Left lung (tissue), 10 donors: Measurements from ENCODE around the gene ASIC2. TPM values are rescaled to one million over a fixed set of nuclear protein-coding genes. Genes with fewer than 3 reads are reported as not detected.
A peak's percentile ranks its signal among the peaks of the same experiment; 100 is the strongest.

ENCODE experiments used
- ATAC-seq: fragments of 200-7000 bp; cut with Tn5 transposase; one replicate; pipeline ENCODE4 v1.9.1; 2020; ENCODE audit warnings: moderate library complexity
- DNase-seq, 4 donors: peaks; one replicate each; pipeline ENCODE4 v3.0.0-alpha.2; 2013 to 2020
- H3K27ac ChIP-seq, 2 donors: fragments of 200-600 bp; sonication (generic) in 1 of 2; one replicate each; pipeline versions ENCODE4 v1.5.0 to v1.8.0; 2020 to 2021
- H3K27me3 ChIP-seq, 2 donors: fragments of 200-600 bp; sonication (generic) in 1 of 2; one replicate each; pipeline versions ENCODE4 v1.5.0 to v1.8.0; 2020 to 2021
- H3K36me3 ChIP-seq, 2 donors: fragments of 200-600 bp; sonication (generic) in 1 of 2; one replicate each; pipeline versions ENCODE4 v1.5.0 to v1.8.0; 2020 to 2021
- H3K4me1 ChIP-seq, 2 donors: fragments of 200-600 bp; one replicate each; pipeline ENCODE4 v1.8.0; 2021
- H3K4me3 ChIP-seq, 2 donors: fragments of 200-600 bp; sonication (generic) in 1 of 2; one replicate each; pipeline versions ENCODE4 v1.5.0 to v1.8.0; 2020 to 2021; ENCODE audit warnings: mild to moderate bottlenecking in 1 of 2
- H3K9me3 ChIP-seq, 2 donors: fragments of 200-600 bp; sonication (generic) in 1 of 2; one replicate each; pipeline versions ENCODE4 v1.5.0 to v1.8.0; 2020 to 2021
- intact Hi-C, 2 donors: fragments of 100-400 bp; cut with DNase I; formaldehyde crosslinking; loops; one replicate each; pipeline versions ENCODE4 v1.11.2 to v1.14.2; 2022
- polyA plus RNA-seq, 6 donors: library from polyadenylated mRNA; unstranded; fragments of 120-200 nt; gene quantifications; one replicate each; pipeline ENCODE4 v1.2.1, GENCODE V29; 2013; ENCODE audit not compliant: insufficient read length in 6 of 6
- total RNA-seq, 2 donors: library from RNA; stranded (reverse); fragmentation: NEBNext Ultra II Directional; extraction: Animal tissue kit (Norgen Biotek cat#: 25700); gene quantifications; one replicate each; pipeline ENCODE4 v1.2.1, GENCODE V29; 2021
- TF ChIP-seq, protein P1 (sequence below), 2 donors: fragments of 200-600 bp; sonication (generic) in 1 of 2; IDR thresholded peaks; one replicate each; pipeline versions ENCODE4 v1.5.0 to v1.8.0; 2021; ENCODE audit warnings: antibody characterized with exemption in 2 of 2
- donor health status: DM: no; HTN: yes; CAD: no.
- donor health status: DM: no; HTN: no; CAD: no.

ASIC2 gene
- total and polyA plus RNA-seq, 8 donors = 0.08 to 0.59 (median 0.46) TPM

DNA sequence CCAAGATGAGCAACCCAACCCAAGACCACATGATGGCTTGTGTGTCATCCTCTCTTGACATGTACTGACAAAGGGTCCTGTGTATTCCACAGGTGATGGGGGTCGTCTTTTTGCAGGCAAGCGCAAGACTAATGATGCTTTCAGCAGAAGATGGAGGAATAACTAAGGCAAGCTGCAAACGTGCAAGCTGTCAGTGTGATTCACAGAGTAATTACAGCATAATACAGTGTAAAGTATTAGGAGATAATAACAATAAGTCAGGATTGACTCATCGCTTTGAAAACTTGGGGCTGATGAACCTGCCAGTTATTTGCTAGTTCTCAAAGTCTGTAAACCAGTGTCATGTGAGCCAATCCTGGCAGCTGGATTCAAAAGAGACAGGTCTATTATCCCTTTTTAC lies 41.6 kb upstream of the ASIC2 start:
- intact Hi-C loops = no loop called here
- Histone ChIP-seq H3K27me3 (peaks cover 0 to 26% of the 10 kb centered on the region in 2 donors), H3K4me3 (no peak overlapping the region), H3K27ac (no peak overlapping the region), H3K9me3 (no peaks in the 10 kb centered on the region), H3K36me3 (no peaks in the 10 kb centered on the region), H3K4me1 (no peaks in the 10 kb centered on the region)
- TF ChIP-seq, protein P1, sequence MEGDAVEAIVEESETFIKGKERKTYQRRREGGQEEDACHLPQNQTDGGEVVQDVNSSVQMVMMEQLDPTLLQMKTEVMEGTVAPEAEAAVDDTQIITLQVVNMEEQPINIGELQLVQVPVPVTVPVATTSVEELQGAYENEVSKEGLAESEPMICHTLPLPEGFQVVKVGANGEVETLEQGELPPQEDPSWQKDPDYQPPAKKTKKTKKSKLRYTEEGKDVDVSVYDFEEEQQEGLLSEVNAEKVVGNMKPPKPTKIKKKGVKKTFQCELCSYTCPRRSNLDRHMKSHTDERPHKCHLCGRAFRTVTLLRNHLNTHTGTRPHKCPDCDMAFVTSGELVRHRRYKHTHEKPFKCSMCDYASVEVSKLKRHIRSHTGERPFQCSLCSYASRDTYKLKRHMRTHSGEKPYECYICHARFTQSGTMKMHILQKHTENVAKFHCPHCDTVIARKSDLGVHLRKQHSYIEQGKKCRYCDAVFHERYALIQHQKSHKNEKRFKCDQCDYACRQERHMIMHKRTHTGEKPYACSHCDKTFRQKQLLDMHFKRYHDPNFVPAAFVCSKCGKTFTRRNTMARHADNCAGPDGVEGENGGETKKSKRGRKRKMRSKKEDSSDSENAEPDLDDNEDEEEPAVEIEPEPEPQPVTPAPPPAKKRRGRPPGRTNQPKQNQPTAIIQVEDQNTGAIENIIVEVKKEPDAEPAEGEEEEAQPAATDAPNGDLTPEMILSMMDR (IDR thresholded peaks at IDR 0.05) = no peak
- ATAC-seq (no peak), DNase-seq (no peak)

DNA sequence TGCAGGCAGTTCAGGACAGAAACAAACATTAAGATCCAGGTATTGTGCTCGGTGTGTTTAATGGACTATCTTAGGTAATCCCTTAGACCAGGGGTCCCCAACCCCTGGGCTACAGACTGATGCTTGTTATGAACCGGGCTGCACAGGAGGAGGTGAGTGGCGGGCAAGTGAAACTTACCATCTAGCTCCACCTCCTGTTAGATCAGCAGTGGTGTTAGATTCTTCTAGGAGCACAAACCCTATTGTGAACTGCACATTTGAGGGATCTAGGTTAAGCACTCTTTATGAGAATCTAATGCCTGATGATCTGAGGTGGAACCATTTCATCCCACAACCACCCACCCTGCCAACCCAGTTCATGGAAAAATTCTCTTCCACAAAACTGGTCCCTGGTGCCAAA lies 37.8 kb upstream of the ASIC2 start:
- H3K9me3 ChIP-seq = no peaks in the 10 kb centered on the region
- peaks cover 0 to 9% of the 10 kb centered on the region in 2 donors for H3K27me3 ChIP-seq
- no peak for ATAC-seq
- intact Hi-C loops = no loop called here
- no peaks in the 10 kb centered on the region for H3K4me1 ChIP-seq
- H3K27ac ChIP-seq = no peak overlapping the region
- no peak overlapping the region for H3K4me3 ChIP-seq
- TF ChIP-seq, protein P1 (IDR thresholded peaks at IDR 0.05) = no peak
- DNase-seq = no peak
- H3K36me3 ChIP-seq = no peaks in the 10 kb centered on the region

DNA sequence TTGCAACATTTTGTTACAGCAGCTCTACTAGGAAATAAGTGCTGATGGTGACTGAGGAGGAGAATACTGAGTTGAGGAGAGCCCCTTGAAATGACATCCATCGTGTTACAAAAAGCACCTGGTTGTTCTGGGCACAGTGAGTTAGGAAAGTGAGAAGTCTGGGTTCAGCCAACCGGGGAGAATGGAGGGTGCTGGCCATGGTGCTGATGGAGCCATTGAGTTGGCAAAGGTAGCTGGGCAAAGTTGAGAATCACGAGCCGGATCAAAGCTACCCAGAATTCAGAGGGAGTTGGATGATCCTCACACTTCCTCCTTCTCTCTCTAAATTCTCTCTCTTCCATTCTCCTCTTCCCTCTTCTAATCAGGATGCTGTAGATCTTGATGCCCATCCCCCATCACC lies 35.0 kb upstream of the ASIC2 start:
- Histone ChIP-seq H3K4me3 (no peak overlapping the region), H3K36me3 (no peaks in the 10 kb centered on the region), H3K4me1 (no peaks in the 10 kb centered on the region), H3K9me3 (no peaks in the 10 kb centered on the region), H3K27me3 (peaks cover 0 to 5% of the 10 kb centered on the region in 2 donors), H3K27ac (no peak overlapping the region)
- DNase-seq (peak in 2 of 4 donors; percentile 3 to 7), ATAC-seq (peak; percentile 22)
- intact Hi-C loops = no loop called here
- TF ChIP-seq, protein P1 (IDR thresholded peaks at IDR 0.05) = no peak

DNA sequence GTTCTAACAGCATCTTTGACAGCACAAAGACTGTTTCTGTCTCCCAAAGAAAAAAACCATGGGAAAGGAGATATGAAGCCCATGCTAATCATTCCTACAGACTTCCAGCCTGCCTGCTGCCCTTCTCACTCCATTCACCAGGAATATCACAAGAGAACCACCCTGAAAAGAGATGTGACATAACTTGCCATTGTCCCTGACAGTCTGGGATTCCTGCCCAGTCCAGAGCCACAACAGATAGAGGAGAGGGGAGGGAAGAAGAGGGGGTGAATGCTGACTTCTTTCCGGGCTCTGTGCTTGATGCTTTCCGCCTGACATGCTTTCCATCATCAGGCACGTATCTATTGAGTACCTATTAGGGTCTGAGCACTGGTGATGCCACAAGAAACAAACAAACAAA lies 31.6 kb upstream of the ASIC2 start:
- no peak for ATAC-seq
- TF ChIP-seq, protein P1 (IDR thresholded peaks at IDR 0.05) = no peak
- Histone ChIP-seq H3K36me3 (no peaks in the 10 kb centered on the region), H3K9me3 (no peaks in the 10 kb centered on the region), H3K27ac (no peak overlapping the region), H3K4me3 (no peak overlapping the region), H3K27me3 (peaks cover 0 to 5% of the 10 kb centered on the region in 2 donors), H3K4me1 (no peaks in the 10 kb centered on the region)
- intact Hi-C loops = no loop called here
- no peak for DNase-seq

DNA sequence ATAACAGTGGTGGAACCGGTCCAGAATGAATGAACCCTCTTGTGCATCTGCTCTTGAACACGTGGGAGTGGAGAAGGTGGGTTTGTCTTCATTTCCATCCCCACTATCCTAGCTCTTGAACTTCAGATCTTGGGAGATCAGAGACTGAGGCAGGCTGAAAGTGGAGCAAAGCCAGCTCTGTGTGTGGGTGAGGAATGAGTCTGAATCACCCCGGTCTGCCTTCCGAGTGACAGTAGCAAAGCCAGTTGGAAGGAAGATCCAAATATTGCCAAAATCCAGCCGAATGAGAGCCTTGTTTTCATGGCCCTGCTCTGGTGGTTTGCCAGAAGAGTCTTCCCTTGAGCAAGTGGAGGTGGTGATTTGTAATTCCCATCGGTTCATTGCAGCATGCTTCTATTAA lies 29.0 kb upstream of the ASIC2 start:
- H3K4me3 ChIP-seq = no peak overlapping the region
- TF ChIP-seq, protein P1 (IDR thresholded peaks at IDR 0.05) = no peak
- intact Hi-C loops = no loop called here
- H3K36me3 ChIP-seq = no peaks in the 10 kb centered on the region
- H3K27ac ChIP-seq = no peak overlapping the region
- H3K4me1 ChIP-seq = no peaks in the 10 kb centered on the region
- peaks cover 0 to 5% of the 10 kb centered on the region in 2 donors for H3K27me3 ChIP-seq
- H3K9me3 ChIP-seq = no peaks in the 10 kb centered on the region
- no peak for DNase-seq
- ATAC-seq = no peak
